NCI-H526 (cell line): ENCODE measurements around the gene PSMD8.
"Not testable (repeated sequence)": the region's sequence is repeated elsewhere in the genome, so short reads cannot be mapped to it uniquely, and the experiment has no call there.

Experiments used
- DNase-seq, 2 experiments: peaks; one replicate each; lab custom pipeline; 2025; lab: John Stamatoyannopoulos, UW

The PSMD8 gene

GRCh38 chr19:38374332-38375097 is at the start of gene PSMD8:
TSS of gene PSMD8 (plus strand) at chr19:38374571. CDS start at chr19:38374602, 31 bp downstream.
- peak; percentile 99 to 100 for DNase-seq

- no peak for DNase-seq
Observed at GRCh38 chr19:38326591-38326990, 47.8 kb upstream of the PSMD8 start.

DNA sequence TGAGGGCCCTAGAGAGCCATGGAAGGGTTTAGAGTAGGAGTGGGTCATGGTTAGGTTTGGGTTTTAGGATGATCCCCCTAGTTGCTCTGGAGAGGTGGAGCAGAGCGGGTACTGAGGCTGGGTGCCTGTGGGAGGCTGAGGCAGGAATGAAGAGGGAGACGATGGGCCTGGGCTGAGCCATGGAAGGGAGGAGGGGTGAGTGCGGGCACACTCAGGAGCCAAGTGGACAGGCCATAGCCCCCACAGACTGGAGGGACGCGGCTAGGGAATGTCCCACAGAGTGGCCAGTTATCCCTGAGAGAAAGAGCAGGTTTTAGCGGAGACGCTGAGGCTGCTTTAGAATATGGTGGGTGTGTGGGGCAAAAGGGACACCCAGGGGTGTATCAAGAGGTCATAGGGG is 44.7 kb upstream of the PSMD8 start:
- DNase-seq = no peak

DNA sequence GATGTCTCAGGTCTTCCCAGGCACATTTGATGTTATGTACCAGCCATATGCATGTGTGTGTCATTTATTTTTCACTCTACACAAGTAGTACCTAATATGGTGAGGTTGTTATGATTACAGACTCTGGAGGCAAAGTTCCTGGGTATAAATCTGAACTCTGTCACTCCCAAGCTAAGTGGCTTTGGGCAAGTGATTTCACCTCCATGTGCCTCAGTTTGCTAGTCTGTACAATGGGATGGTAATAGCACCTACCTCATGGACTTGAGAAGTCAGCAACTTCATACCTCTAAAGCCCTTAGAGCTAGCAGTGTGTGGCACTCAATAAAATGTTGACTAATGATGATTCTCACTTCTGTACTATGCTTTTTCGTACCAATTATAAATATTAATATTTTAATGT is 42.6 kb upstream of the PSMD8 start:
- DNase-seq = no peak

- no peak for DNase-seq
Observed at GRCh38 chr19:38333245-38333644, 41.1 kb upstream of the PSMD8 start.

- peak; percentile 95 to 99 for DNase-seq
Observed at GRCh38 chr19:38335949-38336637, 38.3 kb upstream of the PSMD8 start.

DNA sequence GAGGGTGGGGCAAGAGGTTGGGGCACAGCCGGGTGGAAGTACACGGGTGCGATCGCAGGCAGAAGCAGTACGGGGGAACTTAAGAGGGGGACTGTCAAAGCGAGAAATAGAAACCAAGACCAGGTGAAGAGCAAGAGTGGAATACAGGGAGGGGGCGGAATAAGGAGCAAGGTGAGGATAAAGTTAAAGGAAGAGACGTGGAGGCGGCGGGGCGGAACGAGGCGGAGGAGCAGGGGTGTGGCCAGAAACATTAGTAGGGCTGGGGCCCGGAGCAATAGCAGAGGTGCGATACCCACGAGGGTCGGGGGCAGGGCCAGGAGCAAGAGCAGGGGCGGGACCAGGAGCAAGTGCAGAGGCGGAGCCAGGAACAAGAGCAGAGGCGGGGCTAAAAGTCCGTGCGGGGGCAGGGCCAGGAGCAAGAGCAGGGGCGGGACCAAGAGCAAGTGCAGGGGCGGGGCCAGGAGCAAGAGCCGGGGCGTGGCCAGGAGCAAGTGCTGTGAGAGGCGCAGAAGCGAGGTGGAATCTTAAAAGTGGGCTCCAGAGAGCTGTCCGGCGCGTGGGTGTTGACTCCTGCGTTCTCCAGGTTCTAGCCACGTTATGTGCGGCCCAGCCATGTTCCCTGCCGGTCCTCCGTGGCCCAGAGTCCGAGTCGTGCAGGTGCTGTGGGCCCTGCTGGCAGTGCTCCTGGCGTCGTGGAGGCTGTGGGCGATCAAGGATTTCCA is 37.6 kb upstream of the PSMD8 start:
- peak; percentile 90 to 99 for DNase-seq

DNA sequence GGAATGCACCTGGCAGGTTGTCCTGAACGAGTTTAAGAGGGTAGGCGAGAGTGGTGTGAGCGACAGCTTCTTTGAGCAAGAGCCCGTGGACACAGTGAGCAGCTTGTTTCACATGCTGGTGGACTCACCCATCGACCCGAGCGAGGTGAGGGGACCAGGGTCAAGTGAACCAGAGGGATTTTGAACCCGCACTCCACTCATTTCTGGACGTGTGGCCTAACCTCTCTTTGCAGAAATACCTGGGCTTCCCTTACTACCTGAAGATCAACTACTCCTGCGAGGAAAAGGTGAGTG is 37.1 kb upstream of the PSMD8 start:
- no peak for DNase-seq

DNA sequence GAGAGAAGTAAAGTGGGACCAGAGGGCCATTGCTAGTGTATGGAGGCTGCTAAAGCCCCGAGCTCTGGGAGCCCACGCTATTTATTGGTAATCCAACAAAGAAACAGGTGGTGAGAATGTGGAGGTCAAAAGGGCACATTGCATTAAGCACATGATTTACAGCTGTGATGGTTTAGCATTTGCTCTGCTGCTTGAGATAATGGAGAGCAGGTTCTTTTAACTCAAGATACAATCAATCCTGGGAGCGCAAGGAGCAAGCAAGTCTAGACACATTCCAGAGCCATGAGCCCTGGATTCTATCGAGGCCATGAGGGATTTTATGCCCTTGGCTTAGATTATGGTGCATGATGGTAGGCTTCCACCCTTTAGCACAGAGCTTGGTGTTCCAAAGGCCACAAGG is 35.4 kb upstream of the PSMD8 start:
- DNase-seq = not testable (repeated sequence)

GRCh38 chr19:38340927-38341326 is 33.4 kb upstream of the PSMD8 start:
- no peak for DNase-seq

GRCh38 chr19:38346837-38347236 is 27.5 kb upstream of the PSMD8 start:
- no peak for DNase-seq

DNA sequence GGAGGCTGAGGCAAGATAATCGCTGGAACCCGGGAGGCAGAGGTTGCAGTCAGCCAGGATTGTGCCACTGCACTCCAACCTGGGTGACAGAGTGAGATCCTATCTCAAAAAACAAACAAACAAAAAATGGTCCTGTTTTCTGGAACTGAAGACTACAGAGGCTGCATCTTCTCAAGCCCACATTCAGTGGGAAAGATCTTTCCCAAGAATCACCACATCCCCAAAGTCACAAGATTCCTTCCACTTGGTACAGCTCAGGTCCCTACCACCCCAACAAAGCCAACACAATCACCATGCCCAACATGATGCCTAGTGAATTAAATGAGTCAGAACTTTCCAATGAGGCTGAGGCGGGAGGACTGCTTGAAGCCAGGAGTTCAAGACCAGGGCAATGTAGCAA is 23.5 kb upstream of the PSMD8 start:
- DNase-seq = no peak

DNA sequence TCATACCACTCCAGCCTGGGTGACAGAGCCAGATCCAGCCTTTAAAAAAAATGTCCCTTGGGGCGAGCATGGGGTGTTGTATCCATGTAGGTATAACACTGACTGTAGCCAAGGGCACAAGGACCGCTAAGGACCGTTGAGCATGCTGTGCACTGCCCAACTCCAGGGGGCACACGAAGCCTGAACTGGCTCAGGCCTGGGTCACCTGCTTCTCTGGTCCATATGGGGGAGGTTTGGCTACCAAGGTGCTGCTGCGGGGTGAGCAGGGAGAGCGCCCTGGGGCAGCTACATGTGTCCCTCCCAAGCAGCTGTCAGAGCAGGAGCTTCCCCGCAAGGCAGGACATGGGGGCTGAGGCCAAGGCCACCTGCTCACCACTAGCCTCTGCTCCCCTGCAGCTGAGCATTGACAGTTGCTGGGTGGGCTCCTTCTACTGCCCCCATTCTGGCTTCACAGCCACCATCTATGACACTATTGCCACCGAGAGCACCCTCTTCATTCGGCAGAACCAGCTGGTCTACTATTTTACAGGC is 22.4 kb upstream of the PSMD8 start:
- no peak for DNase-seq

DNA sequence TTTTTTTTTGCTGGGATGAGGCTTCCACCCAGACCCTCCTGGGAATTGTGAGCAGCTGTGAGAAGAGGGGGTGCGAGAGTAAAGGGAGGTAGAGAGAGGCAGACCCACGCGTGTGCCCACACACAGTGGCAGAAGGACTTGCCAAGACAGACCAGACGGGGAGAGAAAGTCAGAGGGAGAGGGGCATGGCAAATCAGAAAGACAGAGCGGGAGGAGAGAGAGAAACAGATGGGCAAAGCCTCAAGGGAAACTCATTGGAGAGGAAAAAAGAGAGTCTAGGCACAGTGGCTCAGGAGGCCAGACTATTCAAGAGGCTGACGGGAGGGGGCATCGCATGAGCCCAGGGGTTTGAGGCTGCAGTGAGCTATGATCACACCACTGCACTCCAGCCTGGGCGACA is 21.8 kb upstream of the PSMD8 start:
- no peak for DNase-seq

- no peak for DNase-seq
Observed at GRCh38 chr19:38355728-38356725, 18.3 kb upstream of the PSMD8 start.

DNA sequence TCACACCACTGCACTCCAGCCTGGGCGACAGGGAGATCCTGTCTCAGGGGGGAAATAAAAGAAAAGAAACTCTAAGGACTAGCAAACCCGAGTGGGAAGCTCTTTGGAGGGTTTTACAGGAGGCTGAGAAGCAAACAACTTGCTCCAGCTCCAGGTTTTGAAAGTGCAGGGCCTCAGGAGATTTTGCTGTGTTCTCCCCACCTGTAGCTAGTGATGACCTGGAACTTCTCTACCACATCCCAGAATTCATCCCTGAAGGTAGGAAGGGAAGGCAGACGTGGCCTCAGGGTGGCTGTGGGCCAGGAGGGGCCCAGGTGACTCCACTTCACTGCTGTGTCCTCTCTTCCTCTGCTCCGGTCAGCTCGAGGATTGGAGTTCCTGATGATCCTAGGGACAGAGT is 16.3 kb upstream of the PSMD8 start:
- no peak for DNase-seq

GRCh38 chr19:38359242-38360021 is 14.9 kb upstream of the PSMD8 start:
- DNase-seq = no peak

- no peak for DNase-seq
Observed at GRCh38 chr19:38360351-38360750, 14.0 kb upstream of the PSMD8 start.

DNA sequence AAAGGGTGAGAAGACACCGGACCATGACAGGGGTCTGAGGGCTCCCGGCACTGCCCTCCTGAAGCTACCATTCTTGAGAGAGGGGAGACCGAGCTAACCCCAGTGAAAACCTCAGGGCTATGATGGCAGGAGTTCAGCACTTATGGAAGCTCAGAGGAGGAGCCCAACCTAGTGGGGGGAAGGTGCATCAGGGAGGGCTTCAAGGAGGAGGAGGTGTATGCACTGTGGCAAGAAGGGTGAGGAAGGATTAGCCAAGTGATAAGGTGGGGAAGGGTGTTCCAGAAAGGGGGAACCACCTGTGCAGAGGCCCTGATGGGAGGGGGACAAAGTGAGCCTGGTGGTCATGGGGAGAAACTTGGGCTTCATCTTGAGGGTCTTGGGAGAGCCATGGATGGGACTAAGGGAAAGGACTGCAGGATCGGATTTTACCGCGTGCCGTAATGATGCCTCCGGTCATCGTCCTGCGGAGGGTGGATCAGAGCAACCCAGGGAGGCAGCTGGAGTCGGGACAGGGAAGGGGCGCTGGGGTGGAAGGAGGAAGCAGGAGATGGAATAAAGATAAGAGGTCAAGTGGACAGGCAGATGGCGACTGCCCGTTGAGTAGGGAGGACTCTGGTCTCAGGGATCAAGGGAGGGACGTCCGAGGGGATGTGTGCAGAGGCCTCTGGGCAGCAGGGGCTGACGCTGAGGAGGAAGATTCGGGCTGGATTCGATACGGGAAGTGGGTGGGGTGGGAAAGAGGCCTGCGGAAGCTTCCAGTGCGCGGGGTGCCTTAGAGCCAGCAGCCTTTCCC is 13.3 kb upstream of the PSMD8 start:
- no peak for DNase-seq

GRCh38 chr19:38361633-38362075 is 12.7 kb upstream of the PSMD8 start:
- DNase-seq = peak; percentile 83 to 96
